Activated CD4-positive, alpha-beta T cell treated with anti-CD3 and anti-CD28 coated beads, Interleukin-2, amount 50 U/mL, for 48 hours (primary cell): ENCODE data around the gene PRSS22.
A peak's percentile ranks its signal among the peaks of the same experiment; 100 is the strongest.

Experiments
- DNase-seq, 2 experiments: peaks; one replicate each; pipeline ENCODE4 v3.0.0-alpha.2; 2020

The PRSS22 gene, protein sequence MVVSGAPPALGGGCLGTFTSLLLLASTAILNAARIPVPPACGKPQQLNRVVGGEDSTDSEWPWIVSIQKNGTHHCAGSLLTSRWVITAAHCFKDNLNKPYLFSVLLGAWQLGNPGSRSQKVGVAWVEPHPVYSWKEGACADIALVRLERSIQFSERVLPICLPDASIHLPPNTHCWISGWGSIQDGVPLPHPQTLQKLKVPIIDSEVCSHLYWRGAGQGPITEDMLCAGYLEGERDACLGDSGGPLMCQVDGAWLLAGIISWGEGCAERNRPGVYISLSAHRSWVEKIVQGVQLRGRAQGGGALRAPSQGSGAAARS

GRCh38 chr16:2857451-2858244 lies at the start of gene PRSS22:
Gene PRSS22, minus strand, starts transcription at chr16:2858170. Its CDS starts 66 bp downstream, at chr16:2858104.
- peak in 1 of 2 experiments; percentile 33 for DNase-seq

DNA sequence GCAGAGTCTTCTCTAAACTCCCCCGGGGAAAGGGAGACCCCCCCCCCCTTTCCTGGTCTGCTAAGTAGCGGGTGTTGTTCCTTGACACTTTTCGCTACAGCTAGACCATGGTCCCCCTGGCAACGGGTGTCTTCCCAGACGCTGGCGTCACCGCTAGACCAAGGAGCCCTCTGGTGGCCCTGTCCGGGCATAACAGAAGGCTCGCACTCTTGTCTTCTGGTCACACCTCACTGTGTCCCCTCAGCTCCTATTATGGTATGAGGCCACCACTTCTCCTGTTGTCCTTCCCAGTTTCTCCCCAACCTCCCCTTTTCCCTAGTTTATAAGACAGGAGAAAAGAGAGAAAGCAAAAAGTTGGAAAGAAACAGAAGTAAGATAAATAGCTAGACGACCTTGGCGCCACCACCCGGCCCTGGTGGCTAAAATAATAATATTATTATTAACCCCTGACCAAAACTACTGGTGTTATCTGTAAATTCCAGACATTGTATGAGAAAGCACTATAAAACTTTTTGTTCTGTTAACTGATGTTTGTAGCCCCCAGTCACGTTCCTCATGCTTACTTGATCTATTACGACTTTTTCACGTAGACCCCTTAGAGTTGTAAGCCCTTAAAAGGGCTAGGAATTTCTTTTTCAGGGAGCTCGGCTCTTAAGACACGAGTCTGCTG lies 49.2 kb upstream of the PRSS22 start:
- DNase-seq = peak; percentile 45 to 56

GRCh38 chr16:2905988-2906387 lies 48.0 kb upstream of the PRSS22 start:
- no peak for DNase-seq

- peak; percentile 99 to 100 for DNase-seq
Measured at GRCh38 chr16:2905241-2905987, 47.4 kb upstream of the PRSS22 start.

DNA sequence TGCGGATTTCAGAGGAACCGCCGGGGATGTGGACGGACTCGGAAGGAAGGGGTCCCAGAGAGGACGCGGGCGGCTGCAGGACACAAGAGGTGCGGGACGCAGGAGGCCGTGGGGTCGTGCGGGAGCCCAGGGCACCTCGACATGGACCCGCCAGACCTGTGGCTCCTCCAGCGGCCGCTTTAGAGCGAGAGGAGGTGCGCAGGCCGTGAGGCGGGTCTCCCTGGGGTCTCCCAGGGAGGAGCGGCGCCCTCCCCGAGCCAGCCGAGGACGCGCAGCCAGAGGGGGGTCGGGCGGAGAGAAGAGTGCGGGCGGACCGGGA lies 46.9 kb upstream of the PRSS22 start:
- no peak for DNase-seq

GRCh38 chr16:2904100-2904921 lies 46.3 kb upstream of the PRSS22 start:
- peak; percentile 79 to 83 for DNase-seq

GRCh38 chr16:2902337-2903130 lies 44.6 kb upstream of the PRSS22 start:
- DNase-seq = no peak

DNA sequence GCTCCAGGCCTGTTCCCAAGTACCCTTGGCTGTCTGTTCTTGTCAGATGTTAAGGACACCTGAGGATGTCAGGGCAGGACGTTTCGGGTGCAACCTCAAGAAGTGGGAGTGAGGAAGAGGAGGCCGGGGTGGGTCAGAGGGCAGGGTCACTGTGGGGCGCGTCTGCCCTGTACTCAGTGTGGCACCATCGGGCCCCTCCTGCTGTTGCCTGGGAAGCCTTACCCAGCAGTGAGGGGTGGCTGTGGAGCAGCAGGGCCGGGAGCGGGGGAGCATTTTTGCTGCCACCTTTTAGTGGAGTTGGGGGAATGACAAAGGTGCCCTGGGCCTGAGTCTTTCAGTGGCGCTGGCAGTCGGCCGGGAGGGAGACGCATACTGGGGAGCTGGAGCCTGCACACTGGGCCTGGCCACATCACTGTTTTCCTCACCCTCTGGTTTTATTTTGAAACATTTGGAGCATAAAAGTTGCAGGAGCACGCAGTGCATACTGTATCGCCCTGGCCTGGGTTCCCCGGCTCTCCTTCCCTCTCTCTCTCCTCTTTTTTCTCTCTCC lies 42.6 kb upstream of the PRSS22 start:
- DNase-seq = no peak

- DNase-seq = no peak
Measured at GRCh38 chr16:2899564-2900072, 41.6 kb upstream of the PRSS22 start.

DNA sequence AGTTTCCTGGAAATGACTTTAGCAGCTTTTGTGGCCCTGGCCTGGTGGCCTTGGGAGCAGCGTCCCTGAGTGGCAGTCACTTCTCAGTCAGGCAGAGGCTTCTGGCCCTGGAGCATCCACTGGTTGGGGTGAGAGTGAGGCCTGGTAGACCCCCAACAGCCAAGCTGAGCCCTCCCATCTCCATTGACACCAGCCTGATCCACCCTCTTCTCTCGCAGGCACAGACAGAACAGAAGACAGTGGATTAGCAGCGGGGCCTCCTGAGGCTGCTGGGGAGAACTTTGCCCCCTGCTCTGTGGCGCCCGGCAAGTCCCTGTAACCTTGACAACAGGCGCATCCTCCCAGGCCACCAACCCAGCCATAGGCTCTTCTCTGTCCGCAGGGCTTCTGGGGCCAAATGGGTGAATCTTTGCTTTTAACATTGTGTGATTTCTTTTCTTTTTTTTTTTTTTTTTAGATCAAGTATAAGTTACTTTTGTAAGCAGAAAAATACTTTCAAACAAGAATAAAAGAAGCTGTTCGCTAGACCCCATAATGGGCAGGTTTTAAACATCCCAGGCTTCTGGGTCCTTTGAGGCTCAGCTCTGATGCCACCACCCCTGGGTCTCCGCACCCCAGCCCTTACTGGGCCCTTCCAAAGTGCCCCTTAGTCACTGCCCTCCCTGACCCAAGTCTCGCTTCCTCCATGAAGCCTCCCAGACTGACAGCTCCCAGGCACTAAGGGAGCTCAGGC lies 41.0 kb upstream of the PRSS22 start:
- no peak for DNase-seq

- no peak for DNase-seq
Measured at GRCh38 chr16:2897110-2897509, 39.1 kb upstream of the PRSS22 start.

GRCh38 chr16:2896480-2897010 lies 38.6 kb upstream of the PRSS22 start:
- DNase-seq = no peak

- no peak for DNase-seq
Measured at GRCh38 chr16:2895813-2896212, 37.8 kb upstream of the PRSS22 start.

- DNase-seq = no peak
Measured at GRCh38 chr16:2894231-2894630, 36.3 kb upstream of the PRSS22 start.

GRCh38 chr16:2884041-2884451 lies 26.1 kb upstream of the PRSS22 start:
- DNase-seq = no peak

- peak; percentile 22 to 28 for DNase-seq
Measured at GRCh38 chr16:2883458-2883908, 25.5 kb upstream of the PRSS22 start.

DNA sequence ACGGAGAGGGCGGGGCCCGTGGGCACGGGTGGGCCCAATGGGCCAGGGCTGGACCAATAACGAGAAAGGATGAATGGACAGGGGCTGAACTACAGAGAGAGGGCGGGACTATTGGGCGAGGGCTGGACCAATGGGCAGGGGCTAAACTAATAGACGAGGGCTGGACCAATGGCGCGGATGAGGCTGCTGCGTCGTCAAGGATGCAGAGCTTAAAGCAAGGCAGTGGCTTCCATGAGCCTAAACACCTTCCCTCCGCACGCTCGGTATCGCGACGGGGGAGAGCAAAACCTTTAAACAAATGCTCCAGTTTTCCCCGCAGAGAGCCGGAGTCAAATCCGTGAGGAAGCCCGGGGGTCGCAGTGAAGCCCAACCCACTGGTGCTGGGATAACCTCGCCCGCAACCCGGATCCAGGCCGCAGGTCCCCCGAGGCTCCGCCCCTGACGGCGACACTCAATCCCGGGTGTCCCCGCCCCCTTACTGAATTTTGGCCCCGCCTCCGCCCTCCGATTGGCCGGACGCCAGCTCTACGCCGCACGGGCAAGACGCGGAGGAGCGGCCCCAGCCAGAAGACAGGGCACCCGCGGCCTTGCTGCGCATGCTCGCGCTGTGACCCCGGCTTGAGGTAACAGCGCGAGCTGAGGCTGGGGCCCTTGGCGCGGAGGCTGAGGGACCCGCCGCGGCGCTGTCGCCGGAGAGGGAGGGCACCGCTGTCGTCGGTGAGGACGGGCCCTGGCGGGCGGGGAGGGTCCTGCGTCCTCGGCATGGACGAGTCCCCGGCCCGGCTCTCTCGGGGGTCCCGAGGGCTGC lies 24.9 kb upstream of the PRSS22 start, which contains the start of gene FLYWCH2:
Gene FLYWCH2 (plus strand): TSS at position 566 of the 808 bp plus-strand sequence. CDS start 13,235 bp downstream, outside the sequence.
- DNase-seq = peak; percentile 100
